Astrocyte (in vitro differentiated cells and primary cell): ENCODE data around the gene MCM8. TPM values are rescaled to one million over a fixed set of nuclear protein-coding genes. Genes with fewer than 3 reads are reported as not detected.

Experiments
- DNase-seq: peaks from one replicate; pipeline ENCODE4 v3.0.0-alpha.2; 2010; ENCODE audit warnings: low read depth
- FAIRE-seq: peaks from 2 replicates; lab custom pipeline; 2011; peaks lifted over from hg19 to GRCh38; lab: Jason Lieb, UNC
- H2AFZ ChIP-seq: 2 replicates; pipeline ENCODE4 v1.6.0; 2012; ENCODE audit warnings: low read depth, low read length, inconsistent platforms
- H3K27ac ChIP-seq: 2 replicates; pipeline ENCODE4 v1.5.1; 2011; ENCODE audit warnings: low read depth, low read length, inconsistent platforms
- H3K27me3 ChIP-seq: 2 replicates; pipeline ENCODE4 v1.6.0; 2011; ENCODE audit warnings: low read length, inconsistent platforms; ENCODE audit not compliant: insufficient read depth
- H3K36me3 ChIP-seq: 2 replicates; pipeline ENCODE4 v1.5.1; 2011; ENCODE audit warnings: low read length, inconsistent platforms; ENCODE audit not compliant: insufficient read depth
- H3K4me1 ChIP-seq: 2 replicates; pipeline ENCODE4 v1.5.1; 2011; ENCODE audit warnings: low read length, inconsistent platforms; ENCODE audit not compliant: insufficient read depth
- H3K4me2 ChIP-seq: 2 replicates; pipeline ENCODE4 v1.6.0; 2012; ENCODE audit warnings: low read length, inconsistent platforms
- H3K4me3 ChIP-seq: 2 replicates; pipeline ENCODE4 v1.5.1; 2011; ENCODE audit warnings: low read depth, mild to moderate bottlenecking, low read length, inconsistent platforms; ENCODE audit not compliant: insufficient read depth
- H3K79me2 ChIP-seq: 2 replicates; pipeline ENCODE4 v1.6.0; 2012; ENCODE audit warnings: mild to moderate bottlenecking, low read length, inconsistent platforms; ENCODE audit not compliant: insufficient read depth
- H3K9ac ChIP-seq: 2 replicates; pipeline ENCODE4 v1.6.0; 2012; ENCODE audit warnings: mild to moderate bottlenecking, low read length, inconsistent platforms
- H3K9me3 ChIP-seq: 2 replicates; pipeline ENCODE4 v1.5.1; 2012; ENCODE audit warnings: low read depth, mild to moderate bottlenecking, low read length, inconsistent platforms; ENCODE audit not compliant: insufficient read depth
- H4K20me1 ChIP-seq: 2 replicates; pipeline ENCODE4 v1.6.0; 2012; ENCODE audit warnings: low read length, inconsistent platforms; ENCODE audit not compliant: insufficient read depth
- H3K27ac Mint-ChIP-seq: one replicate; pipeline ENCODE4 v1.8.0; 2021; ENCODE audit warnings: mild to moderate bottlenecking, mixed read lengths; ENCODE audit not compliant: unreplicated experiment
- H3K27me3 Mint-ChIP-seq: one replicate; pipeline ENCODE4 v1.8.0; 2021; ENCODE audit warnings: low read depth, mixed read lengths; ENCODE audit not compliant: unreplicated experiment
- H3K36me3 Mint-ChIP-seq: one replicate; pipeline ENCODE4 v1.8.0; 2021; ENCODE audit warnings: low read depth, mixed read lengths; ENCODE audit not compliant: unreplicated experiment
- H3K4me1 Mint-ChIP-seq: one replicate; pipeline ENCODE4 v1.8.0; 2021; ENCODE audit warnings: low read depth, mixed read lengths; ENCODE audit not compliant: unreplicated experiment
- H3K4me3 Mint-ChIP-seq: one replicate; pipeline ENCODE4 v1.8.0; 2021; ENCODE audit warnings: mild to moderate bottlenecking, moderate library complexity, mixed read lengths; ENCODE audit not compliant: unreplicated experiment
- H3K9me3 Mint-ChIP-seq: one replicate; pipeline ENCODE4 v1.8.0; 2021; ENCODE audit warnings: mild to moderate bottlenecking, mixed read lengths; ENCODE audit not compliant: unreplicated experiment
- EZH2 ChIP-seq: IDR thresholded peaks from 2 replicates; pipeline ENCODE4 v1.6.1; 2012; ENCODE audit warnings: mild to moderate bottlenecking, low read length, inconsistent platforms; ENCODE audit not compliant: insufficient read depth
- total RNA-seq: library from RNA; stranded (reverse); gene quantifications from 2 replicates; pipeline ENCODE4 v1.2.1, GENCODE V29; 2021
- TF ChIP-seq, protein P1 (sequence below): IDR thresholded peaks from 2 replicates; pipeline ENCODE4 v1.5.1; 2011; ENCODE audit warnings: low read depth, mild to moderate bottlenecking, inconsistent platforms, low read length, moderate library complexity; ENCODE audit not compliant: insufficient read depth

The MCM8 gene
- total RNA-seq, 1 donor from 2014 or later: 5.7 TPM

DNA sequence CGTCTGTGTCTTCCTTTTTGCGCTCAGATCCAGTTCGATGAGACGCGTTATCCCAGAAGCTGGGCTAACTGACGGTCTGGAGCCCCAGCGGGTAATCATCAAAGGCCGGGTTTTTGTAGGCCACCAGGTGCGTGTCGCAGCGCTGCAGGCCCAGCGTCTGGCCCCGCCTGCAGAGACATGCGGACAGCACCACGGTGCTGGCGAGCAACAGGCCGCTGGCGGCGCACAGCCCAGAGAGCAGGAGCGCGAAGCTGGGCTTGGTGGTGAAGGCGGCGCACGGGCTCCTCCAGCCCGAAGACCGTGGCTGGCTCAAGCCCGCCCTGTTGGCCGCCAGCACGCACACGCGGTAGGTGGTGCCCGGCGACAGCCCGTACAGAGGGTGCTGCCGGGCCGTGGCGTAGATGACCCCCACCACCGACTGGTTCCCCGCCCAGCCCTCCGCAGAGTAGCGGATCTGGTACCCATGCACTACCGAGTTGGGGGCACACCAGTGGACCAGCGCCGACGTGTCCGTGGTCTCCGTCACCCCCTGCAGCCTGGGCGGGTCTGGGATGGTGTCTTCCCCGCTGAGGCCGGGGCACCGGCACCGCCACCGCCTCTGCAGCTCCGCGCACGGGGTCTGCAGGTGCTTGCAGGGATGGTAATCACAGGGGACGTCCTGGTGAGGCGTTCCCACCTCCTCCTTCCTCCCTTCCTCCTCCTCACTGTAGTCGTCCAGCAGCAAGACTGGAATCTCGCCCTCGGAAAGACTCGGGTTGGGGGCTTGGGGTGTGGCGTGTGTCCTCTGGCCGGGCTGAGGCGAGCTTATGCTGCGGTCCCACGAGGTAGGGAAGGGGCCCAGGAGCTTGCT, 90.7 kb downstream of the MCM8 start:
- Histone ChIP-seq H3K79me2 (no peaks in the 10 kb centered on the region), H3K4me1 (no peaks in the 10 kb centered on the region), H4K20me1 (peaks cover 12% of the 10 kb centered on the region), H3K9ac (no peak overlapping the region), H3K36me3 (peaks cover 32% of the 10 kb centered on the region), H3K27me3 (no peaks in the 10 kb centered on the region), H3K27ac (no peak overlapping the region), H2AFZ (no peak overlapping the region), H3K4me3 (no peak overlapping the region), H3K9me3 (no peaks in the 10 kb centered on the region), H3K4me2 (no peak overlapping the region)
- H3K36me3 Mint-ChIP-seq: peaks cover 13% of the 10 kb centered on the region
- H3K27me3 Mint-ChIP-seq: no peaks in the 10 kb centered on the region
- H3K27ac Mint-ChIP-seq: no peak overlapping the region
- no peak for TF ChIP-seq EZH2
- TF ChIP-seq, protein P1, sequence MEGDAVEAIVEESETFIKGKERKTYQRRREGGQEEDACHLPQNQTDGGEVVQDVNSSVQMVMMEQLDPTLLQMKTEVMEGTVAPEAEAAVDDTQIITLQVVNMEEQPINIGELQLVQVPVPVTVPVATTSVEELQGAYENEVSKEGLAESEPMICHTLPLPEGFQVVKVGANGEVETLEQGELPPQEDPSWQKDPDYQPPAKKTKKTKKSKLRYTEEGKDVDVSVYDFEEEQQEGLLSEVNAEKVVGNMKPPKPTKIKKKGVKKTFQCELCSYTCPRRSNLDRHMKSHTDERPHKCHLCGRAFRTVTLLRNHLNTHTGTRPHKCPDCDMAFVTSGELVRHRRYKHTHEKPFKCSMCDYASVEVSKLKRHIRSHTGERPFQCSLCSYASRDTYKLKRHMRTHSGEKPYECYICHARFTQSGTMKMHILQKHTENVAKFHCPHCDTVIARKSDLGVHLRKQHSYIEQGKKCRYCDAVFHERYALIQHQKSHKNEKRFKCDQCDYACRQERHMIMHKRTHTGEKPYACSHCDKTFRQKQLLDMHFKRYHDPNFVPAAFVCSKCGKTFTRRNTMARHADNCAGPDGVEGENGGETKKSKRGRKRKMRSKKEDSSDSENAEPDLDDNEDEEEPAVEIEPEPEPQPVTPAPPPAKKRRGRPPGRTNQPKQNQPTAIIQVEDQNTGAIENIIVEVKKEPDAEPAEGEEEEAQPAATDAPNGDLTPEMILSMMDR: no peak
- H3K4me1 Mint-ChIP-seq: no peaks in the 10 kb centered on the region
- no peak overlapping the region for H3K4me3 Mint-ChIP-seq
- no peaks in the 10 kb centered on the region for H3K9me3 Mint-ChIP-seq
- no peak for FAIRE-seq
- no peak for DNase-seq

DNA sequence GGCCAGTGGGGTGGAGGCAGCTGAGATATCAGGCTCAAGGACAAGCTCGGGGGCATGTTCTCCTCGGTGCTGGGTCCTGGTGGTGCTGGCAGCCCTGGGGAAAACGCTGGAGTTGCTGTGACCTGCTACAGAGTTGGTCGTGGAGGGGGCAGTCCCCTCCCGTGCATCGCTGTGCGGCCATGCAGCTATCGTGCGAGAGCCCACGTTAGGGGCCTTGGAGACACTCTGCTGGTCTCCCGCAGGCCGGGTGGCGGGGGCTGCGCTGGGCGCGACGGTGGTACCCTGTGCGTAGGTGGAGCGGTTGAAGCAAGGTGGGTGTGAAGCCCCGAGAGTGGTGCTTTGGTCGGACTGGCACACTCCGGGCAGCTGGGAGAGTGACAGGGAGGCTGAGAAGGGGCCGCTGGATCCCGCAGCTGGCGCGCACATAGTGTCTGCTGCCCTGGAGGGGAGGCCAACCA, 91.4 kb downstream of the MCM8 start:
- DNase-seq (no peak), FAIRE-seq (no peak)
- no peaks in the 10 kb centered on the region for H3K27me3 Mint-ChIP-seq
- Histone ChIP-seq H3K4me1 (no peaks in the 10 kb centered on the region), H3K4me2 (no peak overlapping the region), H3K79me2 (no peaks in the 10 kb centered on the region), H3K27ac (no peak overlapping the region), H3K4me3 (no peak overlapping the region), H3K27me3 (no peaks in the 10 kb centered on the region), H3K9ac (no peak overlapping the region), H3K9me3 (no peaks in the 10 kb centered on the region), H4K20me1 (peaks cover 12% of the 10 kb centered on the region), H2AFZ (no peak overlapping the region), H3K36me3 (peaks cover 28% of the 10 kb centered on the region)
- H3K36me3 Mint-ChIP-seq: peaks cover 10% of the 10 kb centered on the region
- H3K4me3 Mint-ChIP-seq: no peak overlapping the region
- no peak overlapping the region for H3K27ac Mint-ChIP-seq
- TF ChIP-seq EZH2: no peak
- TF ChIP-seq, protein P1: no peak
- H3K9me3 Mint-ChIP-seq: no peaks in the 10 kb centered on the region
- H3K4me1 Mint-ChIP-seq: no peaks in the 10 kb centered on the region

- Histone ChIP-seq H3K4me2 (no peak overlapping the region), H3K36me3 (peaks cover 7% of the 10 kb centered on the region), H3K27ac (no peak overlapping the region), H4K20me1 (peaks cover under 1% of the 10 kb centered on the region), H3K27me3 (no peaks in the 10 kb centered on the region), H2AFZ (no peak overlapping the region), H3K79me2 (no peaks in the 10 kb centered on the region), H3K9ac (no peak overlapping the region), H3K9me3 (no peaks in the 10 kb centered on the region), H3K4me3 (no peak overlapping the region), H3K4me1 (no peaks in the 10 kb centered on the region)
- Mint-ChIP-seq H3K9me3 (no peaks in the 10 kb centered on the region), H3K27me3 (peaks cover 2% of the 10 kb centered on the region), H3K4me1 (no peaks in the 10 kb centered on the region), H3K4me3 (no peak overlapping the region), H3K36me3 (peaks cover 10% of the 10 kb centered on the region), H3K27ac (no peak overlapping the region)
- FAIRE-seq: no peak
- TF ChIP-seq, protein P1: no peak
- no peak for TF ChIP-seq EZH2
- no peak for DNase-seq
Observed at GRCh38 chr20:6044115-6044514, 93.7 kb downstream of the MCM8 start.
